ENCODE measurements around the gene ZC3H13. TPM values are rescaled to one million over a fixed set of nuclear protein-coding genes. Genes with fewer than 3 reads are reported as not detected.

ZC3H13 gene
- total and polyA plus RNA-seq, 4 donors = 14.1 to 57.0 (median 35.9) TPM

GRCh38 chr13:45943965-45944364 lies 108.6 kb downstream of the ZC3H13 start:
- no peaks in the 10 kb centered on the region for H3K36me3 ChIP-seq (ENCODE audit: control insufficient read depth in 1 of 2, insufficient read depth in 2 of 2, low read length in 1 of 2)
- H3K27ac ChIP-seq (ENCODE audit: low read depth in 1 of 2, low read length in 2 of 2) = no peak overlapping the region
- WGBS, 2 donors = 54 to 66% methylated on average over 2 of the region's 2 CpGs
- no peak overlapping the region for H3K4me3 ChIP-seq (ENCODE audit: low read length in 2 of 2)
- DNase-seq = no peak
- no peaks in the 10 kb centered on the region for H3K4me1 ChIP-seq (ENCODE audit: control insufficient read depth in 1 of 2, insufficient read depth in 2 of 2, low read length in 2 of 2)
- no peaks in the 10 kb centered on the region for H3K27me3 ChIP-seq (ENCODE audit: control insufficient read depth in 1 of 2, insufficient read depth in 2 of 2, low read length in 1 of 2)
- ATAC-seq (ENCODE audit: low FRiP score) = no peak
- intact Hi-C loops (cut with DNase I) = no loop called here
- H3K9me3 ChIP-seq (ENCODE audit: control insufficient read depth, low read length) = no peaks in the 10 kb centered on the region

- intact Hi-C loops (cut with DNase I) = no loop called here
- no peak for ATAC-seq (ENCODE audit: low FRiP score)
- WGBS, 2 donors = 64 to 70% methylated on average over 2 of the region's 2 CpGs
These were observed 109.4 kb downstream of the ZC3H13 start for GRCh38 chr13:45943120-45943519.

GRCh38 chr13:45941261-45941660 lies 111.3 kb downstream of the ZC3H13 start:
- Histone ChIP-seq H3K27me3 (ENCODE audit: control insufficient read depth in 1 of 2, insufficient read depth in 2 of 2, low read length in 1 of 2) (no peaks in the 10 kb centered on the region), H3K9me3 (ENCODE audit: control insufficient read depth, low read length) (no peaks in the 10 kb centered on the region), H3K36me3 (ENCODE audit: control insufficient read depth in 1 of 2, insufficient read depth in 2 of 2, low read length in 1 of 2) (no peaks in the 10 kb centered on the region), H3K27ac (ENCODE audit: low read depth in 1 of 2, low read length in 2 of 2) (no peak overlapping the region), H3K4me3 (ENCODE audit: low read length in 2 of 2) (no peak overlapping the region), H3K4me1 (ENCODE audit: control insufficient read depth in 1 of 2, insufficient read depth in 2 of 2, low read length in 2 of 2) (no peaks in the 10 kb centered on the region)
- ATAC-seq (ENCODE audit: low FRiP score) (no peak), DNase-seq (no peak)
- intact Hi-C loops (cut with DNase I) = no loop called here
- WGBS, 2 donors = 52% methylated on average over 1 of the region's 1 CpG

More at GRCh38 chr13:45943120-45943519, 109.4 kb downstream of the ZC3H13 start:
- Histone ChIP-seq H3K4me1 (ENCODE audit: control insufficient read depth in 1 of 2, insufficient read depth in 2 of 2, low read length in 2 of 2) (no peaks in the 10 kb centered on the region), H3K36me3 (ENCODE audit: control insufficient read depth in 1 of 2, insufficient read depth in 2 of 2, low read length in 1 of 2) (no peaks in the 10 kb centered on the region), H3K27ac (ENCODE audit: low read depth in 1 of 2, low read length in 2 of 2) (no peak overlapping the region), H3K4me3 (ENCODE audit: low read length in 2 of 2) (no peak overlapping the region), H3K27me3 (ENCODE audit: control insufficient read depth in 1 of 2, insufficient read depth in 2 of 2, low read length in 1 of 2) (no peaks in the 10 kb centered on the region), H3K9me3 (ENCODE audit: control insufficient read depth, low read length) (no peaks in the 10 kb centered on the region)
- DNase-seq = no peak

- Histone ChIP-seq H3K27ac (ENCODE audit: low read depth in 1 of 2, low read length in 2 of 2) (no peak overlapping the region), H3K36me3 (ENCODE audit: control insufficient read depth in 1 of 2, insufficient read depth in 2 of 2, low read length in 1 of 2) (no peaks in the 10 kb centered on the region), H3K4me3 (ENCODE audit: low read length in 2 of 2) (no peak overlapping the region), H3K9me3 (ENCODE audit: control insufficient read depth, low read length) (no peaks in the 10 kb centered on the region), H3K27me3 (ENCODE audit: control insufficient read depth in 1 of 2, insufficient read depth in 2 of 2, low read length in 1 of 2) (no peaks in the 10 kb centered on the region), H3K4me1 (ENCODE audit: control insufficient read depth in 1 of 2, insufficient read depth in 2 of 2, low read length in 2 of 2) (no peaks in the 10 kb centered on the region)
- no peak for ATAC-seq (ENCODE audit: low FRiP score)
- no peak for DNase-seq
- WGBS, 2 donors = 83 to 88% methylated on average over 2 of the region's 2 CpGs
- intact Hi-C loops (cut with DNase I) = no loop called here
These were observed 112.5 kb downstream of the ZC3H13 start for GRCh38 chr13:45940061-45940460.

GRCh38 chr13:45936621-45937020 lies 115.9 kb downstream of the ZC3H13 start:
- ATAC-seq (ENCODE audit: low FRiP score) = no peak

GRCh38 chr13:45934283-45934682 lies 118.3 kb downstream of the ZC3H13 start:
- 86 to 89% methylated on average over 5 of the region's 5 CpGs for WGBS, 2 donors
- Histone ChIP-seq H3K36me3 (ENCODE audit: control insufficient read depth in 1 of 2, insufficient read depth in 2 of 2, low read length in 1 of 2) (no peaks in the 10 kb centered on the region), H3K27me3 (ENCODE audit: control insufficient read depth in 1 of 2, insufficient read depth in 2 of 2, low read length in 1 of 2) (no peaks in the 10 kb centered on the region), H3K9me3 (ENCODE audit: control insufficient read depth, low read length) (no peaks in the 10 kb centered on the region), H3K4me3 (ENCODE audit: low read length in 2 of 2) (no peak overlapping the region), H3K4me1 (ENCODE audit: control insufficient read depth in 1 of 2, insufficient read depth in 2 of 2, low read length in 2 of 2) (no peaks in the 10 kb centered on the region), H3K27ac (ENCODE audit: low read depth in 1 of 2, low read length in 2 of 2) (no peak overlapping the region)
- ATAC-seq (ENCODE audit: low FRiP score) = no peak
- DNase-seq = no peak
- intact Hi-C loops (cut with DNase I) = no loop called here

More at GRCh38 chr13:45936621-45937020, 115.9 kb downstream of the ZC3H13 start:
- WGBS, 2 donors = 18 to 32% methylated on average over 4 of the region's 4 CpGs
- Histone ChIP-seq H3K4me3 (ENCODE audit: low read length in 2 of 2) (no peak overlapping the region), H3K4me1 (ENCODE audit: control insufficient read depth in 1 of 2, insufficient read depth in 2 of 2, low read length in 2 of 2) (no peaks in the 10 kb centered on the region), H3K27me3 (ENCODE audit: control insufficient read depth in 1 of 2, insufficient read depth in 2 of 2, low read length in 1 of 2) (no peaks in the 10 kb centered on the region), H3K27ac (ENCODE audit: low read depth in 1 of 2, low read length in 2 of 2) (no peak overlapping the region), H3K9me3 (ENCODE audit: control insufficient read depth, low read length) (no peaks in the 10 kb centered on the region), H3K36me3 (ENCODE audit: control insufficient read depth in 1 of 2, insufficient read depth in 2 of 2, low read length in 1 of 2) (no peaks in the 10 kb centered on the region)
- intact Hi-C loops (cut with DNase I) = no loop called here
- no peak for DNase-seq

GRCh38 chr13:45933203-45933908 lies 119.2 kb downstream of the ZC3H13 start:
- Histone ChIP-seq H3K27ac (ENCODE audit: low read depth in 1 of 2, low read length in 2 of 2) (no peak overlapping the region), H3K4me1 (ENCODE audit: control insufficient read depth in 1 of 2, insufficient read depth in 2 of 2, low read length in 2 of 2) (no peaks in the 10 kb centered on the region), H3K9me3 (ENCODE audit: control insufficient read depth, low read length) (no peaks in the 10 kb centered on the region), H3K36me3 (ENCODE audit: control insufficient read depth in 1 of 2, insufficient read depth in 2 of 2, low read length in 1 of 2) (no peaks in the 10 kb centered on the region), H3K27me3 (ENCODE audit: control insufficient read depth in 1 of 2, insufficient read depth in 2 of 2, low read length in 1 of 2) (no peaks in the 10 kb centered on the region), H3K4me3 (ENCODE audit: low read length in 2 of 2) (no peak overlapping the region)
- DNase-seq (no peak), ATAC-seq (ENCODE audit: low FRiP score) (no peak)
- intact Hi-C loops (cut with DNase I) = no loop called here
- WGBS, 2 donors = 69 to 72% methylated on average over 18 of the region's 18 CpGs

- no peak overlapping the region for H3K4me3 ChIP-seq (ENCODE audit: low read length in 2 of 2)
- no peaks in the 10 kb centered on the region for H3K4me1 ChIP-seq (ENCODE audit: control insufficient read depth in 1 of 2, insufficient read depth in 2 of 2, low read length in 2 of 2)
- ATAC-seq (ENCODE audit: low FRiP score) (no peak), DNase-seq (no peak)
- H3K27me3 ChIP-seq (ENCODE audit: control insufficient read depth in 1 of 2, insufficient read depth in 2 of 2, low read length in 1 of 2) = no peaks in the 10 kb centered on the region
- intact Hi-C loops (cut with DNase I) = no loop called here
- no peaks in the 10 kb centered on the region for H3K36me3 ChIP-seq (ENCODE audit: control insufficient read depth in 1 of 2, insufficient read depth in 2 of 2, low read length in 1 of 2)
- WGBS, 2 donors = 37 to 51% methylated on average over 3 of the region's 3 CpGs
- H3K27ac ChIP-seq (ENCODE audit: low read depth in 1 of 2, low read length in 2 of 2) = no peak overlapping the region
- H3K9me3 ChIP-seq (ENCODE audit: control insufficient read depth, low read length) = no peaks in the 10 kb centered on the region
These were observed 119.9 kb downstream of the ZC3H13 start for GRCh38 chr13:45932676-45933075.

- H3K4me1 ChIP-seq (ENCODE audit: control insufficient read depth in 1 of 2, insufficient read depth in 2 of 2, low read length in 2 of 2) = no peaks in the 10 kb centered on the region
- H3K27ac ChIP-seq (ENCODE audit: low read depth in 1 of 2, low read length in 2 of 2) = no peak overlapping the region
- no peak for DNase-seq
- no peaks in the 10 kb centered on the region for H3K27me3 ChIP-seq (ENCODE audit: control insufficient read depth in 1 of 2, insufficient read depth in 2 of 2, low read length in 1 of 2)
- WGBS, 2 donors = 68 to 84% methylated on average over 5 of the region's 5 CpGs
- H3K9me3 ChIP-seq (ENCODE audit: control insufficient read depth, low read length) = no peaks in the 10 kb centered on the region
- intact Hi-C loops (cut with DNase I) = no loop called here
- no peaks in the 10 kb centered on the region for H3K36me3 ChIP-seq (ENCODE audit: control insufficient read depth in 1 of 2, insufficient read depth in 2 of 2, low read length in 1 of 2)
- H3K4me3 ChIP-seq (ENCODE audit: low read length in 2 of 2) = no peak overlapping the region
- ATAC-seq (ENCODE audit: low FRiP score) = no peak
These were observed 120.4 kb downstream of the ZC3H13 start for GRCh38 chr13:45932172-45932571.

Data from aorta (tissue), 5 donors.